Renal pelvis (tissue), 4 donors: ENCODE data around the gene PDK4. TPM values are rescaled to one million over a fixed set of nuclear protein-coding genes. Genes with fewer than 3 reads are reported as not detected.

Experiments
- DNase-seq: peaks from one replicate; pipeline ENCODE4 v3.0.0-alpha.2; 2013
- polyA plus RNA-seq, 3 donors: library from polyadenylated mRNA; unstranded; fragments of 120-200 nt; gene quantifications; one replicate each; pipeline ENCODE4 v1.2.1, GENCODE V29; 2013; ENCODE audit not compliant: insufficient read length in 3 of 3

Gene PDK4
- polyA plus RNA-seq, 3 donors: 15.4 to 17.8 (median 17.6) TPM

DNA sequence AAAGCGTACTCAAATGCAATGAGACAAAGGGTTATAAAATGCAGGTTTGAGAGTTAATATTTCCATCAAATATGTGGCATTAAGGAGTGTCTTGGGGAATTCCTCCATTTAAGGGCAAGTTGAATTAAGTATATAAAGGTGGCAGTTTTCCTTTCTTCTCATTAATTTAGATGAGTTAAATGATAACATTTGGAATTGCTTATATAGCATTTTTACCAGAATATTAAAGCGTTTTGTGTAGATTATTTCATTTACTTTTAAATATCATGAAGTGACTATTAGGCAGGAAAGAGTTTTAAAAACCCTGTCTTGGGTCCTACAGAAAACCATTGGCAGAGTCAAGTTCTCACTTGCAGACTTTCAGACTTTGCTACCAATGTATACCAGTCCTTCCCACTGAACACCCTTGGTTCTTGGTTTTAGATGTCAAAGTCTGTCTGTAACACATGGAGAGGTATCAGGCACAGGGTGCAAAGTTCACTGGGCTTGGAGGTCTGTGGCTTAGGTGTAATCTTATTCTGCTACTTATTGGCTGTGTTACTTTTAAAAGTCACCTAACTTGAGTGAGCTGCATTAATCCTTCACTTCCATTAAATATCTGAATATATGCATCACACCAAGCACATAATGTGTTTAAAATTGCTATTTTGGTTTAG lies 59.5 kb downstream of the PDK4 start:
- no peak for DNase-seq

GRCh38 chr7:95535662-95536061 lies 60.7 kb downstream of the PDK4 start:
- DNase-seq: no peak

- DNase-seq: no peak
These were observed 61.5 kb downstream of the PDK4 start for GRCh38 chr7:95534796-95535195.

Other genes with a start within 250 kb of the PDK4 start
- gene PON3, start 200.1 kb downstream of the PDK4 start, polyA plus RNA-seq: 1 to 10 TPM; 1.7 to 3.3 (median 2.2) TPM
- 100 to 1,000 TPM; 145 to 249 (median 204) TPM for gene PON2, start 161.5 kb downstream of the PDK4 start, polyA plus RNA-seq
- gene ASB4, start 110.6 kb downstream of the PDK4 start, polyA plus RNA-seq: under 1 TPM; 0.18 to 0.33 (median 0.26) TPM
- under 1 TPM; 0.30 to 0.48 (median 0.43) TPM for gene DYNC1I1, start 176.0 kb upstream of the PDK4 start, polyA plus RNA-seq